GM18511 (cell line): ENCODE results near the gene ST8SIA5.
A peak's percentile ranks its signal among the peaks of the same experiment; 100 is the strongest.
"Not testable (repeated sequence)": the region's sequence is repeated elsewhere in the genome, so short reads cannot be mapped to it uniquely, and the experiment has no call there.

Experiments used
- ATAC-seq: cut with Tn5 transposase; IDR thresholded peaks from one replicate; pipeline ENCODE4 v1.9.1; 2021; ENCODE audit warnings: mild to moderate bottlenecking, moderate library complexity; ENCODE audit not compliant: unreplicated experiment

ST8SIA5 gene

DNA sequence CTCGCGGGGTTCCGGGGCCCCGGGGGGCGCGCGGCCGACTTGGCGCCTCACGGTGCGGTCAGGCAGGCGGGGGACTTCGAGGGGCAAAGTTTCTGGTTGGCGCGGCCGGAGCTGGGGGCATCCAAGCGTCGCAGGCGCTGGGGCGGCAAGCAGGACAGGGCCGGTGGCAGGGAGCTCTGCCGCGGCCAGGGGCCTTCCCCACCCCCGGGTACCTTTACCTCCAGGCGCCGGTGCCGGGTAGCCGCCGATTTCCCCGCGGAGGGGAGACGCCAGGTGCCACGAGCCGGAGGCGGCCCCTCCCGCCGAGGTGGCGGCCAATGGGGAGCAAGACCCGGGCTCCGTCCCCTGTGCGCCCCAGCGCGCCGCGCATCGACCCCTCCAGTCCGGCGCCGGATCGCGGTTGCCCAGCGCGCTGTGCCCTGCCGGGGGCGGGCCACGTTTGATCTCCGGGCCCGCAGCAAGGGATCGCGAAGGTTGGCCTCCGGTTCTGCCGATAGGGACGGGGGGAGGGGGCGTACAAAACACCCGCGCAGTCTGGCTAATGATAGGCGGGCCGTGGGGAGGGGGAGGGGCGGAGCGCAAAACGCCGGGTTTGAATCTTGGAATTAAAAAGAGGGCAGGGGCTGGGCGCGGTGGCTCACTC is at the start of gene ST8SIA5:
Gene ST8SIA5, minus strand, starts transcription at position 495 of the 643 bp plus-strand sequence. CDS start 545 bp downstream, outside the sequence.
- no peak for ATAC-seq

DNA sequence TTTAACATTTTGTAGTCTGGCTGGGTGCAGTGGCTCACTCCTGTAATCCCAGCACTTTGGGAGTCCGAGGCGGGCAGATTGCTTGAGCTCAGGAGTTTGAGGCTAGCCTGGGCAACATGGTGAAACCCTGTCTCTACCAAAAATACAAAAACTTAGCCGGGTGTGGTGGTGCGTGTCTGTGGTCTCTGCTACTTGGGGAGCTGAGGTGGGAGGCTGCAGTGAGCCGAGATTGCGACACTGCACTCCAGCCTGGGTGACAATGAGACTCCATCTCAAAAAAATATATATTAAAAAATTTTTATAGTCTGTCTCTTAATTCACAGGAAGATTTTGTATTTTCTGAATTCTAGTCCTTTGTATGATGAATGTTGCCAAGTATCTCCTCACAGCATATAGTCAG is 39.1 kb upstream of the ST8SIA5 start:
- not testable (repeated sequence) for ATAC-seq

DNA sequence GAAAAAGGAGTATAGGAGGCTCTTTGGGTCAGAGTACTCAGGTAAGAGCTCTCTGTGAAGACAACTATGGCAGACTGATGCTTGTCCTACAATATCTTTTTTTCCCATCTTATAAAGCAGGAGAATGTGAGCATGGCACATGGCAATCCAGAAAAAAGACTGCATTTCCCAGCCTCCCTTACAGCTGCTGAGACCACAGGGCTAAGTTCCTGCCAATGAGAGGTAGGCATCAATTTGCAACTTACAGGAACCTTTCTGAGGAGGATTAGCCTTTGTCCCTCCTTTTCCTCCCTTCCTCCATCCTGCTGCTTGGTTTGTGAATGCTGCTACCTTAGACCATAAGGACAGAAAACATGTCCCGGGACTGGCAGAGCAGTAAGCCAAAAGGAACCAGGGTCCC is 37.8 kb upstream of the ST8SIA5 start:
- ATAC-seq, result no peak

- ATAC-seq, result no peak
Observed at GRCh38 chr18:46793565-46793964, 36.7 kb upstream of the ST8SIA5 start.

DNA sequence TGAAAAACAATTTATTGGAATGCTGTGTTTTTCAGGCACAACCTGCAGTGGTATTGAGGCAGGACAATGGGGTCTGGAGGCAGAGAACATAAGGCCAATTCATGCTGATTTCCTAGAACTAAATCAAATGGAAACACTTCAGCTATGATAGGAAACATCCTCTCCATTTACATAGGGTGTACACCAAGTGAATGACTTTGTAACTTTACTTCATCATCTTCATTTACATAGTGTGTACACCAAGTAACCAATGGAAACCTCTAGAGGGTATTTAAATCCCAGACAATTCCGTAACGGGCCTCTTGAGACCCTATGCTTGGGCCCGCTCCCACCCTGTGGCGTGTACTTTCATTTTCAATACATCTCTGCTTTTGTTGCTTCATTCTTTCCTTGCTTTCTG is 32.2 kb upstream of the ST8SIA5 start:
- ATAC-seq, result no peak

- ATAC-seq, result no peak
Observed at GRCh38 chr18:46787674-46788073, 30.8 kb upstream of the ST8SIA5 start.

DNA sequence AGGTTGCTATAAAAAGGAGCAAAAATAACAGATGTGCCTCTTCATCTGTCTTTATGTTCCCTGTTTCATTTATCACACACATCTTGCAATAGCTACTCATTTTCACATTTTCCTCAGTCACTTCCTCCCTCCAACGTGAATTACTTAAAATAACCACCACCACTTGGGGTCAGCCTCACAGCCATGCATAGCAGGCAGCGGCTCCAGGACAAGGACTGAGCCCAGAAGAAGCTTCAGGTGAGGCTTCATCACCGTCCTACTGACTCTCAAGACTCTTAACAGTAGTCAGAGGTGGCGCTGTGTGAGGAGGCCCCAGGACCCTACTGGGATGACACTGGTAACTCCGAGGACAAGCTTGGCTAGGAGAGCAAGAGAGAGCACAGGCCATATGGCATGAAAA is 15.5 kb upstream of the ST8SIA5 start:
- ATAC-seq, result no peak

GRCh38 chr18:46771141-46771540 is 14.3 kb upstream of the ST8SIA5 start:
- ATAC-seq, result no peak

DNA sequence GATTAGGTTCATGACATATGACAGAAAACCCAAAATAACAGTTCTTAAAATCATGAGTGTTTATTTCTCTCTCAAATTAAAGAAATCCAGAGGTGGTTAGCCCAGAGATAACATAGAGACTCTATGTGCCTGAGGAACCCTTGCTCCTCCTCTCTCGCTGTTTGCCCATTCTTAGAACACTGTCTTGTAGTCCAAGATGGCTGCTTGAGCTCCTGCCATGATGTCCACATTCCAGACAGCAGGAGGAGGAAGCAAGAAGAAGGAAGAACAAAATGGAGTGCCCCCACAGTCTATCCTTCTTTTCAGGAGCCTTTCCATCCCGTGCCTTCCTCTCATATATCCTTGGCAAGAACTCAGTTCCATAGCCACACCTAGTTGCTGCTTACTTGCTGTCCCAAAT is 13.9 kb upstream of the ST8SIA5 start:
- no peak for ATAC-seq

DNA sequence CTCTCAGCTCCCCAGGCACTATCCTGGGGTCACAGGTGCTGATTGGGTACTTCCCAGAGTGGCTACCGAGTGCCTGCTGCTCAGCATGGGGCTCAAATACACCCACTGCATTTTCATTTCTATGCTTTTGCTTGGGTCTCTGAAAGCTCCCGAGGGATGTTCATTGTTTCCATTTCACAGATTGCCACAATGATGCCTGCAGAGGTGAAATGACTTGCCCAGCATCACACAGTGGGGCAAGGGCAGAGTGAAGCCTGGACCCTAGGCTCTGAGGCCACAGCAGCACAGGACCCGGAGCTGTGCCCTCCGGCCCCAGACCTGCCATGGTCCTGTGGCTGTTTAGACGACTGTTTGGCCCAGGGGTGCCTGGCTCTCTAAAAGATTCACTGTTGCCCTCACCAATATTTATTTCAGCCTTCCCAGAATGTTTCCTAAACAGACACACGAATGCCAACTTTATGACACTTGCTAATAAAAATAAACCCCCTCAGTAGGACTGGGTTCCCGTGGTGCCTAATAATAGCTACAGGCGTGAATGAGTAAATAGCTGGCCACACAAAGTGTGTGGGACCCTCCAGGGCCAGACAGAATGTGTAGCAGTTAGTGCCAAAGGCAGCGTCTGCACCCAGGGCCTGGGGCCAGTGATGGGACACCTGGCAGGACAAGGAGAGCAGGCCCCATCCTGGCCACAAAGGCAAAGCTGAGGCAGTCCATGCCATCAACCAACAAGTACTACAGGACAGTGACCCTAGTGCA is 11.5 kb upstream of the ST8SIA5 start:
- no peak for ATAC-seq

GRCh38 chr18:46767217-46767616 is 10.4 kb upstream of the ST8SIA5 start:
- ATAC-seq, result no peak

GRCh38 chr18:46764586-46764985 is 7.7 kb upstream of the ST8SIA5 start:
- ATAC-seq, result no peak

DNA sequence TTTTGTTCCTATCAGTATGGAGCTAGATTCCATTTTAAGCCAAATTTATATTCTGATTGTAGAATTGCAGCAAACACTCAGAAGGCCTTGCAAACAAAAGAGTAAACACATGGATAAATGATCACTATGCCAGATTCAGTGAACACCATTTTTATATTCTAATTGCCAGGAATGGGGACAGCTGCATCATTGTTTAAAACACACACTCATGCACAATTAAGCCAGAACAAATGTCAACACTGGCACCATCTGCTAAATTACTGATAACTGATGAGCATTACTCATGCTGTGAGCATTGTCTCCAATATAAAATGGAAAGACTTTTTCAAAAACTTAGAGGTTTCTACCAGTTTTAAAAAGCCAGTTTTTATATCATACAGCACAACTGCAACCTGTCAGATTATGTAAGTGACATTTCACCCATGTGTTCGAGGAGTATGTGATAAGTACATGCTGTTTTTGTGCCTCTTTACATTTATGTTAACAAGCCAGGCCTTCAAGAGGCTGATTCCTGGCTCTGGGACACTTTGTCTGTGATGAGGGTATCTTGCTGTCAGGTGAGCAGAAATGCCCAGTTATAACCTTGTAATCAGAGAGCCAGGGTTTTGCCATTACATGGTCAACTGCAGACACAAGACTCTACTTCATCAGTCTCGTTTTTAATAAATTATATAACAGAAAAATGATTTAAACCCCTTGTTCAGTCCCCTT is 4.4 kb upstream of the ST8SIA5 start:
- ATAC-seq, result no peak

DNA sequence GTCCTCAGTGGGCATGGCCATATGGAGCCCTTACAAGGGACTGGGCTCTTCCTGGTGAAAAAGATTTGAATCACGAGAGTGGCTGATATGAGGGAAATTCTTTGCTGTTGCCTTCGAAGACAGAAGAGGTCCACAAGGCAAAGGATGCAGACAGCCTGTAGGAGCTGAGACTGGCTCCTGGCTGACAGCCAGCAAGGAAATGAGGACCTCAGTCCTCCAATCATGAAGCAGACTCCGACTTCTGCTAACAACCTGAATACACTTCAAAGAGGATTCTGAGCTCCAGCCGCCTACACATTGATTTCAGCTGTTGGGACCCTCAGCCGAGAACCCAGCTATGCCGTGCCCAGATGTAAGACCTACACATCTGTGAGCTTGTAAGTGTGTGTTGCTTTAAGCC is 3.0 kb upstream of the ST8SIA5 start:
- ATAC-seq, result no peak

DNA sequence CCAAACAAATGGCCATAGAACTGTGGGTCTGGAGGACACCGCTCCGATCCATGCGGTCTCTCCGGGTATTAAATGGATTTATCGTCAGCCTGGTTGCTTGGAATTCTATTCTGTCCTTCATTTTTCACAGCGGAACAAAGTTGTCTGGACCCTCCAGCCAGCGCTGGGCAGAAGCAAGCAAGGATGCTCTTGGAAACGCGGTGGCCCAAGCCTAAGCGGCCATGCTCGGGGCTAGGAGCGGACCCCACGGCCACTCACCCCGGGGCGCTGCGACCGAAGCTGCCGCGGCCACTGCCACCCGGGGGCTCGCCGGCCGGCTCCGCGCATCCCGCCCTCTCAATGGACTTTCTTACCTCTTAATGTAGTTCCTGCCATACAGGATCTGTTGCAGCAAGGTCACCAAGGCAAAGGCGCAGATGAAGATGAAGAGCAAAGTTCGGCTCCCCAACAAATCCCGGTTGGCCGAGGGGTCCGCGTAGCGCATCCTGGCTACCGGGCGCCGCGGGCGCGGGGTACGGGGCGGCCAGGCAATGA is 761 bp downstream of the ST8SIA5 start:
- ATAC-seq, result no peak

- no peak for ATAC-seq
Observed at GRCh38 chr18:46755315-46756024, 1.4 kb downstream of the ST8SIA5 start.

- ATAC-seq, result no peak
Observed at GRCh38 chr18:46754661-46755292, 2.1 kb downstream of the ST8SIA5 start.

DNA sequence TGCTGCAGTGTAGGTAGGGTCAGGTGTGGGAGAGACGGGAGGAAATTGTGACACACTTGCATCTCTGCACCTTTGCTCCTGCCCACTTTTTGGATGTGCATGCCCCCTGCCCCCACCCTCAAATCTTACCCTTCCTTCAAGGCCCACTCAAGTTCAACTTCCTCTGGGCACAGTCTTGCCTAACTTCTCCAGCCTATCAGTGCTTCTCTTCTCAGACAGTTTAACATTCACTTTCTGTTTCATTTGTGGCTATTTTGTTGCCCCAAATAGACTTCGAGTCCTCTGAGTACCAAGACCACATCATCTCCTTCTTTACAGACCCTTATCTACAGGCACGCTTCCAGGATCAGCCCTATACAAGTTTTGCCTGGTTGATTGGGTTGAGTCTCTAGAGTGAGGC is 2.7 kb downstream of the ST8SIA5 start:
- ATAC-seq, result peak; percentile 74

DNA sequence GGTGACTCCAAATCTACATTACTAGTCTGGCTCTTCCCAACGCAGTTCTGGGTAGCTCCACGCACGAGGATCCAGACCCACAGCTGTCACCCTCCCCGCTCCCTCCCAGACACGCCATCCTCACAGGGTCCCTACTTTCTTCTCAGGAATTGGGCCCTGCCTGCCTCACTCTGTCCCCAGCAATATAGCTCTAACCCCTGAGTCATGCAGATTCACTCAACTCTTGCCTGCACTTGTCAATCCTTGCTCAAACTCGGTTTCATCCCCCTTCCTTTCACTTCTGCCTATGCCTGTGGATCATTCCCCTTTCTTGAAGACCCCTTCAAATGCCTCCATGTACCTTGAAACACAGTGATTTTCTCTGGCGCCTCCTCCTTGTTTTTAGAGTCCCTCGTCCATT is 5.0 kb downstream of the ST8SIA5 start:
- no peak for ATAC-seq

DNA sequence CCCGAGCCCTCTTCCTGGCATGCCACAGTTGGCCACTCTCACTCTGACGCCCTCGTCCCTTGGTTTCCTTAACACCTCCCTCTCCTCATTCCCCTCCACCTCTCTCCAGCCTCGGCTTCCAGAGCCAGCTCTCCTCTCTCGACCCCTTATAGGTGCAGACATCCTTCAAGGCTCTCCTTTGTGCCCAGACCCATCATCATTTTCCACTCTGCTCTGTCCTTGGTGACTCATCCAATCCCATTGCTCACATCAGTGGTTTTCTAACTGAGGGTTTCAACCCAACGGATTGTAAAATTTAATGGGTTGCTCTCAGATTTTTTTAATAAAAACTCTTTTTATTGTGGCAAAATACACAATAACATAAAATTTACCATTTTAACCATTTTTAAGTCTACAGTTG is 6.2 kb downstream of the ST8SIA5 start:
- no peak for ATAC-seq

- ATAC-seq, result no peak
Observed at GRCh38 chr18:46748466-46748865, 8.4 kb downstream of the ST8SIA5 start.
